Neural crest cell (in vitro differentiated cells): Measurements from ENCODE around the gene FAM53C. TPM values are rescaled to one million over a fixed set of nuclear protein-coding genes. Genes with fewer than 3 reads are reported as not detected.

ENCODE experiments used
- DNase-seq: peaks from one replicate; pipeline ENCODE4 v3.0.0; 2021; ENCODE audit warnings: low read depth, mixed read lengths, low spot score
- H3K27ac Mint-ChIP-seq: one replicate; pipeline ENCODE4 v1.8.0; 2021; ENCODE audit warnings: mild to moderate bottlenecking, mixed read lengths; ENCODE audit not compliant: unreplicated experiment
- H3K27me3 Mint-ChIP-seq: 2 replicates; pipeline ENCODE4 v1.8.0; 2021; ENCODE audit warnings: low read depth, mild to moderate bottlenecking, mixed read lengths
- H3K36me3 Mint-ChIP-seq: 2 replicates; pipeline ENCODE4 v1.8.0; 2021; ENCODE audit warnings: low read depth, mild to moderate bottlenecking, mixed read lengths
- H3K4me1 Mint-ChIP-seq: 2 replicates; pipeline ENCODE4 v1.8.0; 2021; ENCODE audit warnings: mixed read lengths
- H3K4me3 Mint-ChIP-seq: one replicate; pipeline ENCODE4 v1.8.0; 2021; ENCODE audit warnings: mild to moderate bottlenecking, mixed read lengths
- H3K9me3 Mint-ChIP-seq: 2 replicates; pipeline ENCODE4 v1.8.0; 2021; ENCODE audit warnings: mixed read lengths
- CTCF ChIP-seq: fragments of 200-600 bp; sonication (generic); conservative IDR thresholded peaks from 2 replicates; pipeline ENCODE4 v1.5.0; 2021; ENCODE audit warnings: antibody characterized with exemption, mild to moderate bottlenecking
- long read RNA-seq: library from polyadenylated mRNA; unstranded; transcript quantifications from one replicate; pipeline ENCODE4 v2.0.0, GENCODE V29; 2020
- total RNA-seq: library from RNA; stranded (reverse); gene quantifications from 2 replicates; pipeline ENCODE4 v1.2.1, GENCODE V29; 2021

FAM53C gene
- 64.9 and 66.8 TPM in 2 replicates for total RNA-seq
- long read RNA-seq, full-length matches to known transcripts = 2 of 26 reads
- long read RNA-seq, partial matches to known transcripts = 4 of 26 reads
- long read RNA-seq, other reads (novel, unspliced or antisense) = 20 of 26 reads

- peaks cover 37% of the 10 kb centered on the region for H3K4me1 Mint-ChIP-seq
- peak; percentile 97 for DNase-seq
- H3K27me3 Mint-ChIP-seq = peaks cover 2% of the 10 kb centered on the region
- peaks cover 6% of the 10 kb centered on the region for H3K36me3 Mint-ChIP-seq
- H3K4me3 Mint-ChIP-seq = peak within 1 kb of the TSS; percentile 91
- no peaks in the 10 kb centered on the region for H3K9me3 Mint-ChIP-seq
- H3K27ac Mint-ChIP-seq = peak within 1 kb of the TSS; percentile 100
- TF ChIP-seq CTCF = no peak
Measured at GRCh38 chr5:138337685-138338410, at the start of gene FAM53C. FAM53C (plus strand) TSS chr5:138338266; CDS start chr5:138341336, 3,070 bp downstream.

GRCh38 chr5:138289296-138289695 is 48.8 kb upstream of the FAM53C start:
- Mint-ChIP-seq H3K27me3 (no peaks in the 10 kb centered on the region), H3K9me3 (no peaks in the 10 kb centered on the region), H3K36me3 (peaks cover 6% of the 10 kb centered on the region), H3K27ac (no peak overlapping the region), H3K4me1 (no peaks in the 10 kb centered on the region), H3K4me3 (no peak overlapping the region)
- TF ChIP-seq CTCF = no peak
- DNase-seq = no peak

- Mint-ChIP-seq H3K4me3 (no peak overlapping the region), H3K27ac (no peak overlapping the region), H3K36me3 (peaks cover 19% of the 10 kb centered on the region), H3K27me3 (no peaks in the 10 kb centered on the region), H3K9me3 (no peaks in the 10 kb centered on the region), H3K4me1 (no peaks in the 10 kb centered on the region)
- no peak for TF ChIP-seq CTCF
- no peak for DNase-seq
Measured at GRCh38 chr5:138303372-138303771, 34.7 kb upstream of the FAM53C start.

GRCh38 chr5:138305797-138306196 is 32.3 kb upstream of the FAM53C start:
- no peak overlapping the region for H3K27ac Mint-ChIP-seq

GRCh38 chr5:138315751-138316278 is 22.3 kb upstream of the FAM53C start:
- no peak for TF ChIP-seq CTCF
- DNase-seq = no peak
- Mint-ChIP-seq H3K27ac (no peak overlapping the region), H3K4me3 (no peak overlapping the region), H3K4me1 (no peaks in the 10 kb centered on the region), H3K27me3 (no peaks in the 10 kb centered on the region), H3K9me3 (no peaks in the 10 kb centered on the region), H3K36me3 (peaks cover 10% of the 10 kb centered on the region)

More at GRCh38 chr5:138305797-138306196, 32.3 kb upstream of the FAM53C start:
- peaks cover 9% of the 10 kb centered on the region for H3K36me3 Mint-ChIP-seq
- no peaks in the 10 kb centered on the region for H3K27me3 Mint-ChIP-seq
- H3K4me3 Mint-ChIP-seq = no peak overlapping the region
- H3K4me1 Mint-ChIP-seq = no peaks in the 10 kb centered on the region
- DNase-seq = no peak
- no peak for TF ChIP-seq CTCF
- no peaks in the 10 kb centered on the region for H3K9me3 Mint-ChIP-seq
